ENCODE measurements around the gene NF2.
A peak's percentile ranks its signal among the peaks of the same experiment; 100 is the strongest.

GRCh38 chr22:29712119-29712518 lies 108.7 kb downstream of the NF2 start:
- TF ChIP-seq CTCF (IDR thresholded peaks at IDR 0.05; ENCODE audit: control extremely low read depth in 1 of 3, insufficient read depth in 1 of 3, low read depth in 1 of 3, low read length in 3 of 3) (no peak), SUZ12 (IDR thresholded peaks at IDR 0.05; ENCODE audit: low read length) (no peak), CHD1 (IDR thresholded peaks at IDR 0.05; ENCODE audit: low read depth, low read length) (no peak), KDM1A (IDR thresholded peaks at IDR 0.05; ENCODE audit: borderline replicate concordance, low read length) (peak; percentile 67; the same call in 1 of the 2 replicates), EP300 (IDR thresholded peaks at IDR 0.05; ENCODE audit: borderline replicate concordance in 1 of 2, low read depth in 2 of 2, low read length in 2 of 2) (no peak), POLR2A (IDR thresholded peaks at IDR 0.05; ENCODE audit: control extremely low read depth in 1 of 2, low read depth in 2 of 2, low read length in 2 of 2) (no peak), NANOG (IDR thresholded peaks at IDR 0.05; ENCODE audit: insufficient read depth, low read depth, low read length, poor library complexity, severe bottlenecking) (no peak), RAD21 (IDR thresholded peaks at IDR 0.05 in 1 of 2, conservative IDR thresholded peaks at IDR 0.05 in 1 of 2; ENCODE audit: low read depth in 2 of 2, low read length in 2 of 2) (no peak), BRCA1 (IDR thresholded peaks at IDR 0.05; ENCODE audit: low read depth, low read length) (no peak), SIN3A (conservative IDR thresholded peaks at IDR 0.05 in 1 of 2, IDR thresholded peaks at IDR 0.05 in 1 of 2; ENCODE audit: low read depth in 1 of 2, low read length in 2 of 2) (no peak), EZH2 (IDR thresholded peaks at IDR 0.05; ENCODE audit: low read depth, low read length, severe bottlenecking) (no peak), TBP (IDR thresholded peaks at IDR 0.05; ENCODE audit: low read depth, low read length) (no peak), JUN (IDR thresholded peaks at IDR 0.05; ENCODE audit: low read depth, low read length) (no peak)
